ENCODE results near the gene JARID2. TPM values are rescaled to one million over a fixed set of nuclear protein-coding genes. Genes with fewer than 3 reads are reported as not detected.

JARID2 gene
- total and polyA plus RNA-seq, 2 of the 13 experiments (the other 11 are each of a cell fraction or from before 2014, with no cell fraction given) = 7.5 to 10.3 TPM

- no peak for TF ChIP-seq JUND (CRISPR knock-in tag; IDR thresholded peaks at IDR 0.05)
- no peak for TF ChIP-seq ZNF317 (CRISPR knock-in tag; IDR thresholded peaks at IDR 0.05)
- no peak for TF ChIP-seq GFI1 (CRISPR knock-in tag; IDR thresholded peaks at IDR 0.05; ENCODE audit: borderline replicate concordance)
- no peak for TF ChIP-seq ARNT2 (CRISPR knock-in tag; IDR thresholded peaks at IDR 0.05; ENCODE audit: low read depth)
- peak; percentile 83; the same call in 1 of the 2 replicates for TF ChIP-seq ZBTB43 (CRISPR knock-in tag; conservative IDR thresholded peaks at IDR 0.05)
- no peak for TF ChIP-seq ZNF7 (CRISPR knock-in tag; IDR thresholded peaks at IDR 0.05)
- TF ChIP-seq TARDBP (CRISPR knock-in tag; IDR thresholded peaks at IDR 0.05) = no peak
- TF ChIP-seq U2AF1 (optimal IDR thresholded peaks at IDR 0.05; ENCODE audit: low read depth, low read length) = no peak
- TF ChIP-seq ZFP36L1 (CRISPR knock-in tag; IDR thresholded peaks at IDR 0.05) = no peak
- no peak for TF ChIP-seq ZNF280B (CRISPR knock-in tag; IDR thresholded peaks at IDR 0.05; ENCODE audit: borderline replicate concordance)
- no peak for TF ChIP-seq FOXO4 (CRISPR knock-in tag; conservative IDR thresholded peaks at IDR 0.05)
- no peak for TF ChIP-seq SP5 (CRISPR knock-in tag; IDR thresholded peaks at IDR 0.05; ENCODE audit: borderline replicate concordance, low read depth)
- no peak for TF ChIP-seq MEF2D (CRISPR knock-in tag; IDR thresholded peaks at IDR 0.05)
- TF ChIP-seq ZNF576 (CRISPR knock-in tag; IDR thresholded peaks at IDR 0.05) = no peak
- TF ChIP-seq HNF1A (IDR thresholded peaks at IDR 0.05; ENCODE audit: low read depth) = peak; percentile 82
- peak; percentile 67; the same call in 1 of the 2 replicates for TF ChIP-seq HNF1A (CRISPR knock-in tag; IDR thresholded peaks at IDR 0.05; ENCODE audit: borderline replicate concordance)
- no peak for TF ChIP-seq ZBED4 (CRISPR knock-in tag; IDR thresholded peaks at IDR 0.05; ENCODE audit: borderline replicate concordance)
Observed at GRCh38 chr6:15213838-15214400, 31.9 kb upstream of the JARID2 start (continued).

Measured in HepG2 (cell line).